GM18907 (cell line): Measurements from ENCODE around the gene CDK18.

Experiments used
- ATAC-seq: cut with Tn5 transposase; IDR thresholded peaks from one replicate; pipeline ENCODE4 v1.9.1; 2021; ENCODE audit warnings: mild to moderate bottlenecking, moderate library complexity; ENCODE audit not compliant: unreplicated experiment

Gene CDK18

GRCh38 chr1:205502111-205502810, 2.2 kb upstream of the CDK18 start:
- no peak for ATAC-seq

GRCh38 chr1:205502992-205503391, 1.5 kb upstream of the CDK18 start:
- ATAC-seq = no peak

- no peak for ATAC-seq
Measured at GRCh38 chr1:205505076-205505729, 734 bp downstream of the CDK18 start.

GRCh38 chr1:205505791-205506190, 1.3 kb downstream of the CDK18 start:
- no peak for ATAC-seq

- no peak for ATAC-seq
Measured at GRCh38 chr1:205506409-205507200, 2.1 kb downstream of the CDK18 start.

- ATAC-seq = no peak
Measured at GRCh38 chr1:205508227-205508714, 3.8 kb downstream of the CDK18 start.

DNA sequence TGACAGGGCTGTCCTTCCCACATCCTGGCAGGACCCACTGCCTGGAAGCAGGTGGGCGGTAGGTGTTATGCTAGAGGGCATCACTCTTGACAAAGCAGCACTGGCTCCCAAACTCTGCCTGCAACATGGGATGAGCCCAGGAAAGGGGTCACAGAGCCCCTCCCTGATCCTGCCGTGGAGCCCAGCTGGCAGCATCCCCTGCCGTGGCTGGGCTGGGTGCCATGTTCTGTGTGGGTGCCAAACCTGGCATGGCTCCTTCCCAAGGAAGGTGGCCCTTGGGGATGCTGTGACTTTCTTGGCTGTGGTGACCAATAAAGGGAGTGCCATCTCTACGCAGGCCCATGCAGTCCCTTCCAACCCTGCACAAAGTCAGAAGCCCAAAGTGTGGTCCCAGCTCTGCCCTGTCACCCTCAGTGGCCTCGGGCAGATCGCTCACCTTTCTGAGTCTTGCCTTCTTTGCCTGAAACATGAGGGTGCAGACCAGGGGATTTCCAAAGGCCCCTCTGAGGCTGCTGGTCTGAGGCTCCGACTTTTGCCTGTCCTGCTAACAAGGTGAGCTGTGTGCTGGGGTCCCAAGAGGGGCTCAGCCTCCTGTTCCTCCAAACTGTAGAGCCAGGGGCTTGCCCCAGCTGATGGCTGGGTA, 6.0 kb downstream of the CDK18 start:
- no peak for ATAC-seq

DNA sequence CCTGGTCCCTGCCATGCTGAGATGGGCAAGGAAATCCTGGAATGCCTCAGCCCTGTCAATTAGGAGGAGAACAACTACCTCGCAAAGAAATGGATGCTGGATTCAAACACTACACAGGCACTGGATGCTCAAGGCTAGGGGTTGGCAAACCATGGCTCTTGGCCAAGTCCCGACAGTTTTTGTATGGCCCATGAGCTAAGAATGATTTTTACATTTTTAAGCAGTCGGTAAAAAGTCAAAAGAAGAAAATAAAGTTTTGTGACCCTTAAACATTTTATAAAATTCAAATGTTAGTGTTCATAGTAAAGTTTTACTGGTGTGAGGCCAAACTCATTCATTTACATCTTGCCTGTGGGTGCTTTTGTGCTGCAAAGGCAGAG, 6.5 kb downstream of the CDK18 start:
- ATAC-seq = no peak

DNA sequence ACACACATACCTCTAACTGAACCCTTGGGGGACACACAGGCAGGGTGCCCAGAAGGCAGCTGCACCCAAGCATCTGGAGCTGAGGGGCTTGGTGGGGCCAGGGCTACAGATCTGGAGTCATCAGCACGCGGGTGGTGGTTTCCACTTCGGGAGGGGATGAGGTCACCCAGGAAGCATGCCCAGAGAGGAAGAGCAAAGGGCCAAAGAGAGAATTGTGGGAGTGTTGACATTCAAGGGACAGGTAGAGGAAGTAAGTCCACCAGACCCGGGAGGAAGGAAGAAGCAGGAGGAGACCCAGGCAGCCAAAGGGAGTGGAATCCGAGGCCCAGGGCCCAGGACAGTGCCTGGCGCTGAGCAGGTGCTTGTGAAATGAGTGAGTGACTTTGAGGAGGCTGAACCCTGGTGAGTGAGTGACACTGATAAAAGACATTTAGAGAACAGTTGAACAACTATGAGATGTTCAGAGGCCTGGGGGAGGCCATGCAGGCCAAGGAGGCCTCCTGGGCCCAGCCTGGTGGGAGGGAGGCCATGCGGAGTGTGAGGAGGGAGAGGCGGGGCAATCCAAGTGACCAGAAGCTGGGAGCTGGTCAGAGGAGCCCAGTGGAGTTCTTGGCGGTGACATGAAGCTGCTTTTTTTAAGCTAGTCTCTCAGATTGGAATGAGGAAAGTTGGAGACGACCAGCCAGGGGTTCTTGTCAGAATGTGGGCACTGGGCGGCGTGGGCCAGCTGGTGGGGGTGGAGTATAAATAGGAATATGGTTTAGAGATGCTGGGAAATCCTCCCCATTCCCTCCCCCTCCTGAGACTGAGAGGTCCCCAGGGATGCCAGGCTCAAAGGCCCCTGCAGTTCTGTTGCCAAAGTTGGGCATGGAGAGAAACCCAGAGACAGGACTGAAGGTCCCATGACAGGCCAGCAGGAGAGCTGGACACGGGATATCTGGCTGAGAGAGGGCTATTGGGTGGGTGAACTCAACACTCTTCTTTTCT, 7.9 kb downstream of the CDK18 start:
- no peak for ATAC-seq

- no peak for ATAC-seq
Measured at GRCh38 chr1:205513774-205514173, 9.3 kb downstream of the CDK18 start.

GRCh38 chr1:205514211-205515142, 10.0 kb downstream of the CDK18 start:
- no peak for ATAC-seq

GRCh38 chr1:205515781-205516253, 11.3 kb downstream of the CDK18 start:
- no peak for ATAC-seq

- ATAC-seq = no peak
Measured at GRCh38 chr1:205516362-205516761, 11.9 kb downstream of the CDK18 start.

GRCh38 chr1:205517288-205517687, 12.8 kb downstream of the CDK18 start:
- ATAC-seq = no peak

DNA sequence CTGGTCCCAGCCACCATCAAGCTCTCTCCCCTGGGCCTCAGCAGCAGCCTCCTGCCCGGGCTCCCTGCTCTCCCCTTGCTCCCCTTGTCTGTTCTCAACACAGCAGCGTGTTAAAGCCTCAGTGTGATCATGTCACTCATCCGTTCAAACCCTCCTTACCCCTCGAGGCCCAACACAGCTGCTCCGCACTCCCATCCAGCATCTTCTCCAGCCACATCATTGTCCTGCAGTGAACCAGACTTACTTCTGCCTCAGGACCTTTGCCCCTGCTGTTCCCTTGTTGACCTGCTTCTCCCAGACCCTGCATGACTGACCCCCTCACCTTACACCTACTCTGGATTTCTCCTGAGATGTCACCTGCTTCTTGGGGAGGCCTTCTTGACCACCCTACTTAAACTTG, 13.3 kb downstream of the CDK18 start:
- ATAC-seq = no peak

DNA sequence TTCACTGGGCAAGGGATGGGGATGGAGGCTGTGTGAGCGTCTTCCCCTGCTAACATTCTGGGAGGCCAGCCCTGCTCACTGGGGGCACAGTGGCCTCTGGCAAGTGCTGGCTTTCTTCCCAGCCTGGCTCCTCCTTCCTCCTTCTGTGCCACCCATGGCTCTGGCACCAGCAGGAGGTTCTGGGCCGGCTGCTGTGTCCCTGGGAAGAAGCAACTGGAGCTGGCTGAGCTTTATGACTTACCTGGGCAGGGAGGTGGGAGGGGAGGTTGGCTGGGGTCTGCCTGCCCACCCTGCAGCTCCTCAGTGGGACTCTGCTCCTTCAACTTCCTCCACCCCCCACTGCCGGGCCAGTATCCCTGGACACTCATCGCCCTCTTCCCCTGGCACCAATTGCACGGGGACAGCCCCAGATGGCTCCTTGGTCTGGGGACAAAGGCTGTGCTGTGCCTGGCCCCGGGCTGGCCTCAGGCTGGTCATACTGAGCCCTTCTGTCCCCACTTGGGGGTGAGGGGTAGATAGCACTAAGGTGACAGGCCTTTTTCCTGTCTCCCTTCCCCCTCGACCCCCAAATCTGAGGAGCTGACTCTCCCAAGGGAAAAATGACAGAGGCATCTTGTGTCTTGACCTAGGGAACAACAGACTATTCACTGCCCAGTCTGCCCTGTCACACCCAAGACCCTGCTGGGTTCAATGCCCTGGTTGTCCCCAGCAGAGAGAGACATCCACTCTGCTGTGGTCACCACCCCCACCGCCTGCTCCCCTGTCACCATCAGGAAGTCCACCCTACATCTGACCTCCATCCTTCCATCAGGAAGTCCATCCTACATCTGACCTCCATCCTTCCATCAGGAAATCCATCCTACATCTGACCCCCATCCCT, 14.4 kb downstream of the CDK18 start:
- ATAC-seq = no peak

- ATAC-seq = no peak
Measured at GRCh38 chr1:205519541-205520131, 15.2 kb downstream of the CDK18 start.

DNA sequence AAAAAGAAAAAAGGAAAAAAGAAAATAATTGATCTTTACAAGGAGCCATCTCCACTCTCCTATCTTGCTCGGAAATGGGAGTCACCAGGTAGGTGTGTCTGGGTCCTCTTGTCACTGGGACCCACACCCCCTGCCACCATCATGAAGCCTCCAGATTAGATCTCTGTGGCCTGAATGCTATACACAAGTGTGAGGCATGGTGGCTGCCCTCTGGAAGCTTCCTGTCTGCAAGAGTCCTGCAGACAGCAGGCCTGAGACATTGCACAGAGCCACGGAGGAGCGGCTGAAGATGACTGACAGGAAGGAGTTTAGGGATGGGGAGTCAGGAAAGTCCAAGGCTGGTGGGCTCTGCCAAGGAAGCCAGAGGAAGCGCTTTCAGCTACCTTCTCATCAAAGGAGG, 16.2 kb downstream of the CDK18 start:
- ATAC-seq = no peak
